Fibroblast of skin of scalp (primary cell): Measurements from ENCODE around the gene CEACAM16.

Experiments
- DNase-seq: peaks from one replicate; pipeline ENCODE4 v3.0.0-alpha.2; 2013

CEACAM16 gene

DNA sequence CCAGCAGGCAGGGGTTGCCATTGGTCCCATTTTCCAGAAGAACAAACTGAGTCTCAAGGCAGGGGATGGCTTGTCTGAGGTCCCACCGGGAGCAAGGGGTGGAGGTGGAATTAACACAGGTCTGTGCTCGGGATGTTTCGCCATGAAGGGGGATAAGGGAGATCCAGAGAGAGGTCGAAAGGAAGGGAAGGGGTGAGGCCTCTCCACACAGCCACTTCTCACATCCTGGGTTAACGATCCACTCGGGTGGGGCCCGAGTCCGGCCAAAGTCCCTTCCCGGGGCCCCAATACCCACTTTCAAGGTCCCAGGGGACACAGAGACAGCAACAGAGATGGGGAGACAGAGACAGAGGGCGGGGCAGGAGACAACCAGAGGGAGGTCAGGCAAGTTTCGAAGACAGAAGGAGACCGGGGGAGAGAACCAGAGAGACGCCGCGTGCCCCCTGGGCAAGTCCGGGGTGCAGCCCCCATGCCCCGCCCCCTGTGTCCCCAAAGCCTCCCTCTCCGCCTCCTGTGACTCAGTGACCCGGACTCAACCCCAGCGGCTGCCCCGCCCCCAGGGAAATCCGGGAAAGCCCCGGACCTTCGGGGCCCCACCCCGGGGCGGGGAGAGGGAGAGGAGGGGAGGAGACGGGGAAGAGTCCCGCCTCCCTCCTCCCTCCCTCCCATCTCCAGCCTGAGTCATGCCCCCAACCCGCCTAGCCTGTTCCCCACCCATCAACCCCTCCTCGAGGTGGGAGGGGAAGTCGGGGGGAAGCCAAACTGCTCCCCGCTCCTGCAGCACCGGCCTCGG is 48.2 kb downstream of the CEACAM16 start:
- DNase-seq, result peak; percentile 98

DNA sequence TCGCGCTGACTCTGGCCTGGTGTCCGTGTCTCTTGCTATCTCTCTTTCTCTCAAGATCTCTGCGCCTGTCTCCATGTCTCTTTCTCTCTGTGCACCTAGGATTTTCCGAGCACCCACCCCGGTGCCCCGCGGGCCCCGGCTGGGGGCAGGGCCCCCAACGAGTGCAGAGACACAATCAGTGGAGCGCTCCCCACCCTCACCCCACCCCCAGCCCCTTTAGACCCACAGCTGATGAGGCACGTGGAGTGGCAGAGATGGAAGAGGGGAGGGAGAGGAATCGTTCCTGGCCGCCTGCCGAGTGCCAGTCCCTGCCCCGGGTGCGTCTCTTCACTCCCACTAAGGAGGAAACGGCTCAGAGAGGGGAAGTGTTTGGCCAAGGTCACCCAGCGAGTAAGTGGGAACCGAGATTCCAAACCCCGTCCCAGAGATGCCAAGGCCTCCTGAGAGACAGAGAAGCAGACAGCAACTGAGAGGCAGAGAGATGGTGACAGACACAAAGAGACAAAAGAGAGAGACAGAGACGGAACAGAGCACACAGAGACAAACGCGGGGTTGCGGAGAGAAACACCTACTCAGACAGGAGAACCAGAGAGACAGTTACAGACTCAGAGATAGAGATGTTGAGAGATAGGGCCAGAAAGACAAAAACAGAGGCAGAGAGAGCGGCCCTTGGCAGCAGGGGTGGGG is 48.9 kb downstream of the CEACAM16 start:
- DNase-seq, result peak; percentile 72

DNA sequence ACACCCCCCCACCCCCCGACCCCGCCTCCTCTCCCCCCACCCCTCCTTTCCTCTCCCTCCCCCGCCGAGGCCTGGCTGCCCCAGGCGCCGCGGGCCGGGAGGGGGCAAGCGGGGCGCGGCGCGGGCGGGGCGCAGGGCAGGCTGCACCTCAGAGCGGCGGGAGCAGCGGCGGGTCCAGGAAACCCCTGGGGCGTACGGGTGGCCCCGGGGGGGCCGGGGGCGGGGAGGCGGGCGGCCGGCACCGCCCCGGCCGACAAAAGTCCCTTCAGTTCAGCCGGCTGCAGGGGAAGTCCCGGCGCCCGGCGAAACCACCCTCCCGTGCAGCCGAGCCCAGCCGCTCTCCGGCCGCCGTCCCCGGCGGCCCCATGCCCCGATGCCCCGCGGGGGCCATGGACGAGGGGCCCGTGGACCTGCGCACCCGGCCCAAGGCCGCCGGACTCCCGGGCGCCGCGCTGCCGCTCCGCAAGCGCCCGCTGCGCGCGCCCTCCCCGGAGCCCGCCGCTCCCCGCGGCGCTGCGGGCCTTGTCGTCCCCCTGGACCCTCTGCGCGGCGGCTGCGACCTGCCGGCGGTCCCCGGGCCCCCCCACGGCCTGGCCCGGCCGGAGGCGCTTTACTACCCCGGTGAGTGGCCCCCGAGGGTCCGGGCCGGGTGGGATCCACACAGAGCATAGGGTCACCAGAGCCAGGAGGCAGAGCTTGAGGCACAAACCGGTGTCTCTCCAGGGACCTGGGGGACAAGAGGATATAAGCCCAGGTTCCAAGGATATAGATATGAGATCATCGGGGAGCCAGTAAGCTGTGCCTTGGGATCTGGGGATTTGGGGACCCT is 49.7 kb downstream of the CEACAM16 start, which contains the start of gene BCL3:
TSS of gene BCL3 (plus strand) at position 283 of the 829 bp plus-strand sequence. CDS start at position 366, 83 bp downstream.
- DNase-seq, result peak; percentile 78

DNA sequence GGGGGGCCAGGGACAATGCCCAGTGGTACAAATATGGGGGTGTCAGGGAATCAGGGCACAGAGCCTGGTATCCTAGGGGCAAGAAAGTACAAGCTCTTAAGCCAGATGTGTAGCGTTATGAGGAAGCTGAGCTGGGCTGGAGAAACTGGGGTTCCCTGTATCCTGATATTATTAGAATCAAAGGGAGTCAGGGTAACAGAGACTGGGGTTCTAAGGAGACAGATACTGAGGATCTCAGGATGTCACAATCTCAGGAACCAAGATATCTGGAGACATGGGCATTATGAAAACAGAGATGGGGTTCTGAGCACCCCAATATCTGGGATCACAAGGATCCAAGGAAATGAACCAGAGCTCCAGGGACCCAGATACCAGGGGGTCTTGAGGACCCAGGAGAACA is 50.3 kb downstream of the CEACAM16 start:
- no peak for DNase-seq

DNA sequence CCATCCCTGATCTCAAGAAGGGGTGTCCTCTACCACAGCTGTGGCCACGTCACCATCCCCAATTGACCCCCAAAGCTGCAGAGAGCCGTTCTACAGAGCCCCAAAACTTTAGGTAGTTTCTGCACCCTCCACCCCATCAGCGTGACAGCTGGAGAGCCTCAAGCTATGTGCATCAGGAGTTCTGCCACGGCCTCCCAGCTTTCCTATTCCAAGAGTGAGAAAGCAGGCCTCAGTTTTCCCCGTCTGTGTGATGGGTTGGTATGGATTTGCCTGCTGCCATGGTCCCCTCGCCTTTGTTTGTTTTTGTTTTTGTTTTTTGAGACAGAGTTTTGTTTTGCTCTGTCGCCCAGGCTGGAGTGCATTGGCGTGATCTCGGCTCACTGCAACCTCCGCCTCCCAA is 51.0 kb downstream of the CEACAM16 start:
- DNase-seq, result no peak

DNA sequence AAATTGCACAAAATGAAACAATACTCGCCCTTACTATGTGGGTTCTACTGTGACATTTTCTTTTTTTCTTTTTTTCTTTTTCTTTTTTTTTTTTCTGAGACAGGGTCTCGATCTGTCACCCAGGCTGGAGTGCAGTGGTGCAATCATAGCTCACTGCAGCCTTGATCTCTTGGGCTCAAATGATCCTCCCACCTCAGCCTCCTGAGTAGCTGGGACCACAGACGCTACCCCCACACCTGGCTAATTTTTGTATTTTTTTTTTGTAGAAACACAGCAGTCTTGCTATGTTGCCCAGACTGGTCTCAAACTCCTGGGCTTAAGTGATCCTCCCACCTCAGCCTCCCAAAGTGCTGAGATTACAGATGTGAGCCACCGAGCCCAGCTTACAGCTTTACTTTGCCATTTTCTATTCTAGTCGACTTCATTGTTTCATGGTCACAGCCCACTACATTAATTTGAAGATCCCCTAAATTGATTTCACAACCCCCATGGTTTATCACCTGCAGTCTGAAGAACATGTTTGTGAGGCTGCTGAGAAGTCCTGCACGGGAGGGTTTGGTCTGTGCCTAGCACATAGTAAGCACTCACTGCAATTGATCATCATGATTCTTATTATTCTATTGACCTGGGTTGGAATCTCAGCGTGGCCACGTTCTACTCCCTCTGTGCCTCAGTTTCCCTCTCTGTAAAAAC is 53.3 kb downstream of the CEACAM16 start:
- no peak for DNase-seq

DNA sequence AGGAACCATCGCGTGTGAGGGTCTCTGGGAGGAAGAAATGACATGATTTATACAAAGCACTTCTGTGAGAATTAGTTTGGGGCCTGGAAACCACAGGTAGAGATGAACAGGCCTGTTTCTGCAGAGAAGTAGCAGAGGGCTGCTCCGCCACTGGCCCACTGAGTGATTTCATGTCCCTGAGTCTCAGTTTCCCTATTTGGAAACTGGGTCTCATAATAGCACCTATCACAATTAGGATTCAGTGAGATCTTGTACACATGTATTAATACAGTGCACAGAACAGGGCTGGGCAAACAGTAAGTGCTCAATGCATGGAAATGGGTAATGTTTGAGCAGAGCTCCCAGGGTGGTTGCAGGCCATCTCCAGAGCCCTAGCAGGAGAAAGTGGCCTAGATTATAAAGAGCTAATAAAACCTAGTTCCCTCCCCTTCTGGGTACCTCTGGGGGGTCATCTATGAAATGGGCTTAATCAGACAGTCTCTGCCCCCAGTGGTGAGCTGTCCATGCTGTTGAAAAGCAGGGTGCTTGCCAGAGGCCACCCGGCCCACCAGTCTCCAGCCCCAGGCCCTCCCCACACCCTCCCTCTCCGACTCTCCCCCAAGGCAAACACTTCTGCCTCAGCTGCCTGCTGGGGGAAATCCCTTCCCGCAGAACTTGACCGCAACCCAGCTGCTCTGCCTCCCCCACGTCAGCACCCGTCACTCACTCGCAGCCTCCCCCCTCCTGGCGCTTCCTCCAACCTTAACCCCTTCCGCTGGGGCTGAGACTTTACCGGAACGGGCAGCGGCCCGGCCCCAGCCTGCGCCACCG is 54.1 kb downstream of the CEACAM16 start:
- peak; percentile 96 for DNase-seq

DNA sequence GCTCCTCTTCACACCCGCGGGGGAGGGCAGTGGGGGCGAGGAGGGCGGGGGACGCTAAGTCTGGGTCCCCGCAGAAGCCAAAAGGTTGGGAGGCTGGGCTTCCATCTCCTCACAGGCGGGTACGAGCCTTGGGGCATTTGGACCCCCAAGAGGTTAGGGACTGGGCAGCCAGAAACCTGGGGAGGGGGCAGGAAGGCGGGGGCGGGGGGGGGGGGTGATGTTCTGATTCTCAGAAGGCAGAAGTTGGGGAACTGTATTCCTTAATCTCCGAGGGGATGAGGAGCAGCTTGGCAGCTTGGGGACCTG is 54.6 kb downstream of the CEACAM16 start:
- DNase-seq, result no peak

DNA sequence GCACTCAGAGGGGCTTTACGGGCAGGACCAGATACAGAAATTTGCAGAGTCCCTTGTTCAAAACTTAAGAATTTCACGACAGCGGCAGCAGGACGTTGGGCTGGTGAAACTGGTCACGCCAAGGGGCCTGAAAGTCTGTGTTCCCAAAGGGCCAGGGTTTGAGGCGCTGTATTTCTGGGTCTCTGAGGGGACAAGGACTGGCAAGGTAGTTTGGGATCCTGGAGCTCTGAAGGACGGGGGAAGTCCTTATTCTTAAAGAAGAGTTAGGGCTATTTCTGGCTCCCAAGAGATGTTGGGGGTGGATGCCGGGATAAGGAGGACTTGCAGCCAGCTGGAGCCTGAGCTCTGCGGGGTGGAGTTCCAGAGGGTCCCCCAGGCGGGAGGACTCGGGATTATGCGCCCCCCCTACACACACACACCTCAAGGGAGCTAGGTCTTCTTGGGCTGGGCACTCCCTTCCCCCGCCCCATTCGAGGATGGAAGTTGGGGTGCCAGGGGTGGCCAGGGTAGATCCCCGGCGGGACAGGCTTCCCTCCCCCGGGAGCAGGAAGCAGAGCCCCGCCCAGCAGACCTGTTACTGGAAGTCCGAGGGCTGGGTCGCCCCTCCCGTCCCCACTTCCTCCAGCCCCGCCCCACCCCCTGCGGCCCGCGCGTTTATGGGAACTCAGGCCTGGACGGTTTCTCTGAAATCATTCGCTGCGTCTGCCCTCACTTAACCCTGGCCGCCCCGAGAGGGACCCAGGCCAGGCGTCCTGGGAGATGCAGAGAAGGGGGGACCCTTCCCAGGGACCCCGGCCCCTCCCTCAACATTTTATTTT is 55.2 kb downstream of the CEACAM16 start:
- DNase-seq, result peak; percentile 79

DNA sequence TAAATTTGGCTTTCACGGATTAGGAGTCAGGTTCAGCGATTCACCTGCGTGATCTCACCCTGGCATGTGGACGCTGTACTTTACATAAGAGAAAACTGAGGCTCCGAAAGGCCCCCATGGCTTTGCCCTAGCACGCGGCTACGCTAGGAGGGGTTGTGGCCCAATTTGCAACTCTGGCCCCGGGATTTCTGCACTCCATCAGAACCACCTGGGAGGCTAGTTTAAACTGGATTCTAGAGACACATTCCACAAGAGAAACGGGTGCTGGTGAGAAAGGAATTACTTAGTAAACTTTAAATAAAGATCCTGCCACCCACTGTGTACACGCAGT is 55.8 kb downstream of the CEACAM16 start:
- no peak for DNase-seq

DNA sequence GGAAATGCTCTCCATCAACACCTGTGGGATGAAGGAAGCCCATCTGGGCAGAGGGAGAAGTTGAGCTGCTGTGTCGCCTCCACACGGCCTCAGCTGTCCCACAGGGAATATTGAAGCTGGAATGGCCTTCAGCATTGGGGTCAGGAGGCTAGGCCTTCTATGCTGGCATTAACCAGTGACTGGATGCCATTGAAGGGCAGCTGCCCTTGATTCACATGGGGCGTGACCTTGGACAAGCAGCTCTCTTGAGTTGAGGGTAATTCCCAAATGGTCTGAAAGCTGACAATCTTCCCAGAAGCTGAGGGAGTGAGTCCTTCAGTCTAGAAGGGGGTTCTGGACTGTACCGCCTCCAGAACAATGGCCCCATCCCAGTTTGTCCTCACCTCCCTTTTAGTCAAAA is 56.3 kb downstream of the CEACAM16 start:
- DNase-seq, result no peak

DNA sequence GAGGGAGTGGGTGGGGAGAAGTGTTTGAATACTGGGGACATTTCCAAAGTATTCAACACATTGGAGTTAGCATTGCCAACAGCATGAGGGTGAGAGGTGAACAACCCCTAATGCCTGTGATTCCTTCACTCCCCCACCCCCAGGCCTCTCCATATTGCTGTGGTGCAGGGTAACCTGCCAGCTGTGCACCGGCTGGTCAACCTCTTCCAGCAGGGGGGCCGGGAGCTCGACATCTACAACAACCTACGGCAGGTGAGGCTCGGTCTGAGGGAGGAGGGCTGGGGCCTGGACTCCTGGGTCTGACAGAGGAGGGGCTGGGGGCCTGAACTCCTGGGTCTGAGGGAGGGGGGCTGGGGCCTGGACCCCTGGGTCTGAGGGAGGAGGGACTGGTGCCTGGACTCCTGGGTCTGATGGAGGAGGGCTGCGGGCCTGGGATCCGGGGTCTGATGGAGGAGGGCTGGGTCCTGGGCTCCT is 57.2 kb downstream of the CEACAM16 start:
- no peak for DNase-seq

DNA sequence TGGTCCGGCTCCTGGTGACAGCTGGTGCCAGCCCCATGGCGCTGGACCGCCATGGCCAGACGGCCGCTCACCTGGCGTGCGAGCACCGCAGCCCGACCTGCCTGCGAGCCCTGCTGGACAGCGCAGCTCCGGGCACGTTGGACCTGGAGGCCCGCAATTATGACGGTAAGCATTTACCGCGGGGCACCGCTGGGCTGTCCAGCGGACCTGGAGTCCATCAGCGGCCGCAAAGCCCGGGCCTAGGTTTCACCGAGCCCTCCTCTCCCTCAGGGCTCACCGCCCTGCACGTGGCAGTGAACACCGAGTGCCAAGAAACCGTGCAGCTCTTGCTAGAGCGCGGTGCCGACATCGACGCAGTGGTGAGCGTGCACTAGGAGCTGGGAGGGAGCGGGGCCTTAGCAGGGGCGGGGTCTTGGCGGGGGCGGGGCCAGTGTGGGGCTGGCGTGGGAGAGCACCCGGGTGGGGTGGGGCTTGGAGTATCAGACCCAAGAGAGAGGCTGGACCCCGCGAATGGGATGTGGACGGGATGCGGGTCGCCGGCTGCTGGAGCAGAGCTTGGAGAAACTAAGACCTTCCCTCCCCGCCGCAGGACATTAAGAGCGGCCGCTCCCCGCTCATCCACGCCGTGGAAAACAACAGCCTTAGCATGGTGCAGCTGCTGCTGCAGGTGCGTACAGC is 58.2 kb downstream of the CEACAM16 start:
- peak; percentile 58 for DNase-seq

DNA sequence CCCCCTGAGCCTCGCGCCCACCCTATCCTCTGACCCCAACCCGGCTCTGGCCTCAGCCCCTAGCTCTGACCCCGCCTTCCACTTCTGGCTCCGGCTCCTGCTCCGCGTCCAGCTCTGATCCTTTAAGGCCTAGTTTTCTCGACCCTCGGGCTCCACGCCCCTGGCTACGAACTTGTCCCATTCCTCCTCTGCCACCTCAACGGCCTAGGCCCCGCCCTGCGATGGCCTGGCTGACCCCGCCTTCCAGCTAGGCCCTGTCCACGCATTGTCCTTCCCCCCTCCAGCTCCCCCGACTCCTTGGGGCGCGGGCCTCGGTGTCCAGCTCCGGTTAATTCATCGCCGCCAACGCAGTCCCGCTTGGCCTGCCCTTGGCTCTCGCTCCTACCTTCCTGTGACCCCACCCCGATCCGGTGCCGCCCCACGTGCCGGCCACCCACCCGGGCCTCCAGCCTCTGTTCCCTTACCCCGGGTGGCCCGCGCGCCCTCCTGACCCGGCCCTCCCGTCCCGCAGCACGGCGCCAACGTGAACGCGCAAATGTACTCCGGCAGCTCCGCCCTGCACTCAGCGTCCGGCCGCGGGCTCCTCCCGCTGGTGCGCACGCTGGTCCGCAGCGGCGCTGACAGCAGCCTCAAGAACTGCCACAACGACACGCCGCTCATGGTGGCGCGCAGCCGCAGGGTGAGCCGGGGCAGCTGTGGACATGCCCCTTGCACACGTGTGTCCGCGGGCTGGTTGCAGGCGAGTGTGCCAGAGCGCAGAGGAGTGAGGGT is 59.0 kb downstream of the CEACAM16 start:
- DNase-seq, result peak; percentile 36

DNA sequence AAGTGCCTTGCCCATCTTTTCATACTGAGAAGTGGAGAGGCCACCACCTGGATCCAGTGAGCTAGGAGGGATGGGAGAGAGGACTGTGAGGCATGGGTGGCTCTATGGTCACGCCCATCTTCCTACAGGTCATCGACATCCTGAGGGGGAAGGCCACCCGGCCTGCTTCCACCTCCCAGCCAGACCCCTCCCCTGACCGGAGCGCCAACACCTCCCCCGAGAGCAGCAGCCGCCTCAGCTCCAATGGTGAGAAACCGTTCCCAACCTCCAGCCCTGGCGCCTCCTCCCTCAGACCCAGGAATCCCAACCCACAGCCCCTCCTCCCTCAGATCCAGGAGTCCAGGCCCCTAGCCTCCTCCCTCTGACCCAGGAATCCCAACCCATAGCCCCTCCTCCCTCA is 59.6 kb downstream of the CEACAM16 start:
- no peak for DNase-seq

DNA sequence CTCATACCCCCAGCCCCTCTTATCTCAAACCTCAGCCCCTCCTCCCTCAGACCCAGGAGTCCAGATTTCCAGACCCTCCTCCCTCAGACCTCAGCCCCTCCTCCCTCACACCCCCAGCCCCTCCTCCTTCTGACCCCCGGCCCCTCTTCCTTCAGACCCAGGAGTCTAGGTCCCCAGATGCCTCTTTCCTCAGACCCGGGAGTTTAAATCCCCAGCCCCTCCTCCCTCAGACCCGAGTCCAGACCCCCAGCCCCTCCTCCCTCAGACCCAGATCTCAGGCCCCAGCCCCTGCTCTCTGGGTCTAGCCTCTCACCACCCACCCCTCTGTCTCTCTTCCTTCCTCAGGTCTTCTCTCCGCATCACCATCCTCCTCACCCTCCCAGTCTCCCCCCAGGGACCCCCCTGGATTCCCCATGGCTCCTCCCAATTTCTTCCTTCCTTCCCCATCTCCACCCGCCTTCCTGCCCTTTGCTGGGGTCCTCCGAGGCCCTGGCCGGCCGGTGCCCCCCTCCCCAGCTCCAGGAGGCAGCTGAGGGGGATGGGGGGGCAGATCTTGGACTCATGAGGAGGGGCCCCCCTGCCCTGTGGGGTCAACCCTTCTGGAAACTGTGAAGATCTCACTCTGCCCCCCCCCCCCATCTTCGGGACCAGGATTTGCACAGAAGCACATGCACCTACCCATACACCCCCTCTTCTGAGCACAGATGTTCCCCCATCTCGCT is 60.3 kb downstream of the CEACAM16 start:
- DNase-seq, result no peak
